IMR-90 (cell line): ENCODE data around the gene SURF2.

Experiments used
- BHLHE40 ChIP-seq: fragments of 150-350 bp; IDR thresholded peaks from 2 replicates; pipeline ENCODE4 v1.6.1; 2016; ENCODE audit warnings: mild to moderate bottlenecking, low read depth, low read length
- CEBPB ChIP-seq: IDR thresholded peaks from 2 replicates; pipeline ENCODE4 v1.6.1; 2012; ENCODE audit warnings: low read depth, low read length, improper control_type of control experiment
- CHD1 ChIP-seq: IDR thresholded peaks from 2 replicates; pipeline ENCODE4 v1.6.1; 2012; ENCODE audit warnings: low read depth, low read length, improper control_type of control experiment
- CTCF ChIP-seq: conservative IDR thresholded peaks from 2 replicates; pipeline ENCODE4 v1.5.1; 2012; ENCODE audit warnings: mild to moderate bottlenecking, low read depth, low read length, improper control_type of control experiment
- POLR2A ChIP-seq: IDR thresholded peaks from 2 replicates; pipeline ENCODE4 v1.6.1; 2012; ENCODE audit warnings: mild to moderate bottlenecking, low read depth, low read length
- RAD21 ChIP-seq: IDR thresholded peaks from 2 replicates; pipeline ENCODE4 v1.6.1; 2012; ENCODE audit warnings: low read length, improper control_type of control experiment
- RCOR1 ChIP-seq: IDR thresholded peaks from 2 replicates; pipeline ENCODE4 v1.6.1; 2012; ENCODE audit warnings: mild to moderate bottlenecking, low read length, improper control_type of control experiment; ENCODE audit not compliant: insufficient replicate concordance
- RFX5 ChIP-seq: IDR thresholded peaks from 2 replicates; pipeline ENCODE4 v1.8.0; 2012; ENCODE audit warnings: low read depth, mild to moderate bottlenecking, low read length, moderate library complexity
- SMC3 ChIP-seq: fragments of 150-350 bp; IDR thresholded peaks from 2 replicates; pipeline ENCODE4 v1.6.1; 2016; ENCODE audit warnings: low read depth, mild to moderate bottlenecking, antibody characterized with exemption, low read length, moderate library complexity
- USF2 ChIP-seq: fragments of 150-350 bp; IDR thresholded peaks from 2 replicates; pipeline ENCODE4 v1.6.1; 2017; ENCODE audit warnings: mild to moderate bottlenecking, antibody characterized with exemption, low read length, low read depth

- no peak for TF ChIP-seq CHD1
- TF ChIP-seq CTCF, result no peak
- no peak for TF ChIP-seq RCOR1
- TF ChIP-seq USF2, result no peak
- TF ChIP-seq POLR2A, result no peak
- no peak for TF ChIP-seq CEBPB
- no peak for TF ChIP-seq SMC3
- no peak for TF ChIP-seq RAD21
- TF ChIP-seq BHLHE40, result no peak
- no peak for TF ChIP-seq RFX5
Measured at GRCh38 chr9:133382507-133383141, 26.3 kb downstream of the SURF2 start.
